Stomach (tissue), 4 donors: ENCODE data around the gene AOC2.

Experiments used
- EP300 ChIP-seq: sonication (generic); formaldehyde crosslinking; IDR thresholded peaks from one replicate; pipeline ENCODE4 v1.6.1; 2017; ENCODE audit warnings: antibody characterized with exemption
- POLR2A ChIP-seq, 4 donors: fragments of 450-650 bp; IDR thresholded peaks; one replicate each; pipeline ENCODE4 v1.6.1; 2016; ENCODE audit warnings: antibody characterized with exemption in 4 of 4, control low read depth in 2 of 4, mild to moderate bottlenecking in 1 of 4, moderate library complexity in 1 of 4

DNA sequence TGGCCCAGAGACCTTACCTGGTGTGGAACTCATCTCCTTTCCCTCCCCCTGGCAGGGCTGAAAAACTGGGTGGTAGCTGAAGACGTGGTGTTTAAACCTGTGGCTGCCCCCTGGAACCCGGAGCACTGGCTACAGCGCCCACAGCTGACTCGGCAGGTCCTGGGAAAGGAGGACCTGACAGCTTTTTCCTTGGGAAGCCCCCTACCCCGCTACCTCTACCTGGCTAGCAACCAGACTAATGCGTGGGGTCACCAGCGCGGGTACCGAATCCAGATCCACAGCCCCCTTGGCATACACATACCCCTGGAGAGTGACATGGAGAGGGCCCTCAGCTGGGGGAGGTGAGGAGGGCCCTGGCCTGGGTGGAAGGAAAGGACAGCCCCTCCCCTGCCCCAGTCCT lies 4.7 kb downstream of the AOC2 start:
- TF ChIP-seq EP300 (no peak), POLR2A (IDR thresholded peaks at IDR 0.05) (no peak)
